Uterus (tissue), 4 donors: ENCODE data around the gene SLC35F6. TPM values are rescaled to one million over a fixed set of nuclear protein-coding genes. Genes with fewer than 3 reads are reported as not detected.

Experiments used
- DNase-seq, 2 donors: peaks; one replicate each; pipeline ENCODE4 v3.0.0-alpha.2; 2019 to 2020
- H3K27ac ChIP-seq, 2 donors: fragments of 200-600 bp; sonication (generic); 1 replicate in 1 of 2; 2 replicates in 1 of 2; pipeline ENCODE4 v1.5.1; 2016 to 2018
- H3K27me3 ChIP-seq, 2 donors: fragments of 200-600 bp; sonication (generic); one replicate each; pipeline ENCODE4 v1.5.1; 2018 to 2019; ENCODE audit warnings: control low read depth in 1 of 2
- H3K36me3 ChIP-seq, 2 donors: fragments of 200-600 bp; sonication (generic); one replicate each; pipeline ENCODE4 v1.5.1; 2019; ENCODE audit warnings: control low read depth in 1 of 2
- H3K4me1 ChIP-seq, 2 donors: fragments of 200-600 bp; sonication (generic); one replicate each; pipeline ENCODE4 v1.5.1; 2018 to 2019; ENCODE audit warnings: control low read depth in 1 of 2
- H3K4me3 ChIP-seq, 2 donors: fragments of 200-600 bp; sonication (generic); 1 replicate in 1 of 2; 2 replicates in 1 of 2; pipeline ENCODE4 v1.5.1; 2018 to 2019; ENCODE audit warnings: mild to moderate bottlenecking in 1 of 2
- H3K9me3 ChIP-seq, 2 donors: fragments of 200-600 bp; sonication (generic); one replicate each; pipeline ENCODE4 v1.5.1; 2019; ENCODE audit warnings: control low read depth in 1 of 2
- POLR2A ChIP-seq, 2 donors: fragments of 450-650 bp; IDR thresholded peaks; one replicate each; pipeline ENCODE4 v1.6.1; 2016; ENCODE audit warnings: antibody characterized with exemption in 2 of 2, mild to moderate bottlenecking in 1 of 2, moderate library complexity in 1 of 2
- intact Hi-C: fragments of 100-400 bp; cut with DNase I; formaldehyde crosslinking; loops from one replicate; pipeline ENCODE4 v1.15.1; 2023; ENCODE audit warnings: low total_unique reads
- total RNA-seq, 4 donors: library from RNA; depleted of rRNA in 3 of 4; stranded (reverse); fragments of >200 nt in 3 of 4; gene quantifications; one replicate each; pipeline versions ENCODE4 v1.1.0 to v1.2.4, GENCODE V29; 2014 to 2023
- TF ChIP-seq, protein P1 (sequence below), 4 experiments: fragments of 200-600 bp in 2 of 4; fragments of 450-650 bp in 2 of 4; sonication (generic) in 2 of 4; IDR thresholded peaks; one replicate each; pipeline ENCODE4 v1.5.1; 2016 to 2019; ENCODE audit warnings: antibody characterized with exemption in 4 of 4, mild to moderate bottlenecking in 2 of 4, moderate library complexity in 1 of 4
- donor health status: DM: yes; HTN: yes; CAD: no.

Gene SLC35F6
- total RNA-seq, 4 donors from 2014 or later, result 8.2 to 44.2 (median 18.5) TPM

- H3K27me3 ChIP-seq, result no peaks in the 10 kb centered on the region
- TF ChIP-seq, protein P1, sequence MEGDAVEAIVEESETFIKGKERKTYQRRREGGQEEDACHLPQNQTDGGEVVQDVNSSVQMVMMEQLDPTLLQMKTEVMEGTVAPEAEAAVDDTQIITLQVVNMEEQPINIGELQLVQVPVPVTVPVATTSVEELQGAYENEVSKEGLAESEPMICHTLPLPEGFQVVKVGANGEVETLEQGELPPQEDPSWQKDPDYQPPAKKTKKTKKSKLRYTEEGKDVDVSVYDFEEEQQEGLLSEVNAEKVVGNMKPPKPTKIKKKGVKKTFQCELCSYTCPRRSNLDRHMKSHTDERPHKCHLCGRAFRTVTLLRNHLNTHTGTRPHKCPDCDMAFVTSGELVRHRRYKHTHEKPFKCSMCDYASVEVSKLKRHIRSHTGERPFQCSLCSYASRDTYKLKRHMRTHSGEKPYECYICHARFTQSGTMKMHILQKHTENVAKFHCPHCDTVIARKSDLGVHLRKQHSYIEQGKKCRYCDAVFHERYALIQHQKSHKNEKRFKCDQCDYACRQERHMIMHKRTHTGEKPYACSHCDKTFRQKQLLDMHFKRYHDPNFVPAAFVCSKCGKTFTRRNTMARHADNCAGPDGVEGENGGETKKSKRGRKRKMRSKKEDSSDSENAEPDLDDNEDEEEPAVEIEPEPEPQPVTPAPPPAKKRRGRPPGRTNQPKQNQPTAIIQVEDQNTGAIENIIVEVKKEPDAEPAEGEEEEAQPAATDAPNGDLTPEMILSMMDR (IDR thresholded peaks at IDR 0.05), result no peak
- TF ChIP-seq POLR2A (IDR thresholded peaks at IDR 0.05), result no peak
- intact Hi-C loops, result no loop called here
- H3K27ac ChIP-seq, result no peak overlapping the region
- H3K4me1 ChIP-seq, result no peaks in the 10 kb centered on the region
- no peaks in the 10 kb centered on the region for H3K36me3 ChIP-seq
- H3K4me3 ChIP-seq, result no peak overlapping the region
- no peaks in the 10 kb centered on the region for H3K9me3 ChIP-seq
- no peak for DNase-seq
Observed at GRCh38 chr2:26822877-26823276, 58.8 kb downstream of the SLC35F6 start.

Other genes with a start within 250 kb of the SLC35F6 start
- under 1 TPM in 1 of 4 donors, not detected in 3; 0.61 TPM for gene CIB4, start 122.9 kb upstream of the SLC35F6 start, total RNA-seq
- gene KCNK3, start 71.6 kb upstream of the SLC35F6 start, total RNA-seq, result 1 to 10 TPM in 3 of 4 donors, under 1 TPM in 1; 0.29 to 7.8 (median 4.6) TPM
- gene CENPA, start 21.8 kb downstream of the SLC35F6 start, total RNA-seq, result 1 to 10 TPM in 1 of 4 donors, not detected in 3; 2.8 TPM
- 1 to 10 TPM in 1 of 4 donors, not detected in 3; 1.8 TPM for gene DPYSL5, start 83.8 kb downstream of the SLC35F6 start, total RNA-seq
- 10 to 100 TPM in 1 of 4 donors, 1 to 10 TPM in 3; 2.9 to 49.6 (median 4.9) TPM for gene MAPRE3, start 206.4 kb downstream of the SLC35F6 start, total RNA-seq